Measurements from ENCODE around the gene DDX31.

The DDX31 gene

GRCh38 chr9:132669698-132670456 is at the start of gene DDX31:
DDX31 (minus strand) TSS chr9:132669983; CDS start chr9:132669934, 49 bp downstream.
- TF ChIP-seq, protein P1, sequence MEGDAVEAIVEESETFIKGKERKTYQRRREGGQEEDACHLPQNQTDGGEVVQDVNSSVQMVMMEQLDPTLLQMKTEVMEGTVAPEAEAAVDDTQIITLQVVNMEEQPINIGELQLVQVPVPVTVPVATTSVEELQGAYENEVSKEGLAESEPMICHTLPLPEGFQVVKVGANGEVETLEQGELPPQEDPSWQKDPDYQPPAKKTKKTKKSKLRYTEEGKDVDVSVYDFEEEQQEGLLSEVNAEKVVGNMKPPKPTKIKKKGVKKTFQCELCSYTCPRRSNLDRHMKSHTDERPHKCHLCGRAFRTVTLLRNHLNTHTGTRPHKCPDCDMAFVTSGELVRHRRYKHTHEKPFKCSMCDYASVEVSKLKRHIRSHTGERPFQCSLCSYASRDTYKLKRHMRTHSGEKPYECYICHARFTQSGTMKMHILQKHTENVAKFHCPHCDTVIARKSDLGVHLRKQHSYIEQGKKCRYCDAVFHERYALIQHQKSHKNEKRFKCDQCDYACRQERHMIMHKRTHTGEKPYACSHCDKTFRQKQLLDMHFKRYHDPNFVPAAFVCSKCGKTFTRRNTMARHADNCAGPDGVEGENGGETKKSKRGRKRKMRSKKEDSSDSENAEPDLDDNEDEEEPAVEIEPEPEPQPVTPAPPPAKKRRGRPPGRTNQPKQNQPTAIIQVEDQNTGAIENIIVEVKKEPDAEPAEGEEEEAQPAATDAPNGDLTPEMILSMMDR (IDR thresholded peaks at IDR 0.05), result no peak

GRCh38 chr9:132717326-132717945 is 47.7 kb upstream of the DDX31 start:
- TF ChIP-seq, protein P1 (IDR thresholded peaks at IDR 0.05), result no peak

DNA sequence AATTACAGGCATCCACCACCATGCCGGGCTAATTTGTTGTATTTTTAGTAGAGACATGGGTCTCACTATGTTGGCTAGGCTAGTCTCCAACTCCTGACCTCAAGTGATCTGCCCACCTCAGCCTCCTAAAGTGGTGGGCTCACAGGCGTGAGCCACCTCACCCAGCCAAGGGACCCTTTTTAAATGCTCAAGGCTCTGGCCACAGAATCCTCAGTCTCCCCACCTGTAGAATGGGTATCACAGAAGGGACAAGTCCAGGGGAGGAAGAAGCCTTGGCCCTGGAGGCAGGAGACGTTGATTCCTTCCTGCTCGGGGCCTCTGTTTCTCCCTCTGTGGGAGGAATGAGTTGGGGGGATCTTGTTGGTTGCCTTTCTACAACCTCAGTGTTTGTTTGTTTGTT is 46.2 kb upstream of the DDX31 start:
- TF ChIP-seq, protein P1 (IDR thresholded peaks at IDR 0.05), result no peak

- TF ChIP-seq, protein P1 (IDR thresholded peaks at IDR 0.05), result no peak
Measured at GRCh38 chr9:132712753-132713152, 43.0 kb upstream of the DDX31 start.

- TF ChIP-seq, protein P1 (IDR thresholded peaks at IDR 0.05), result no peak
Measured at GRCh38 chr9:132711846-132712245, 42.1 kb upstream of the DDX31 start.

DNA sequence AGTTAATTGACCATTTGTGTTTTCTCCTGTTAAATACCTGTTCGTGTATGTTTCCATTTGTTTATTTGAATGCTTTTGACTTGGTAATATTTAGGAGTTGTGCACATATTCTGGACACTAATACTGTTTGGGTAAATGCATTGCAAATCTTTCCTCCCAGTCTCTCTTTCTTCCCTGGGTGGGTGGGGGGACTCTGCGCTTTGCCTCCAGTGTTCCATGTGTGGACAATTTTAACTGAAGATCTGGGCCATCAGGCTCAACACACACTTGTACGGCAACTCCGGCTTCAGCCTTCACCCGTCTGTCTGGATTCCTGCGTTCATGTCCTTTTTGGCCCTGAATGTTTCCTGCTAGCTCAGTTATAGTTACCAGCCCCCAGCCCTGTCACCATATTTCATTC is 40.5 kb upstream of the DDX31 start:
- TF ChIP-seq, protein P1 (IDR thresholded peaks at IDR 0.05), result no peak

- TF ChIP-seq, protein P1 (IDR thresholded peaks at IDR 0.05), result no peak
Measured at GRCh38 chr9:132708769-132709430, 39.1 kb upstream of the DDX31 start.

All from LNCAP (cell line).